HUES64 (cell line): Measurements from ENCODE around the gene GPR162.

Experiments used
- H3K27ac ChIP-seq: 2 replicates; pipeline ENCODE4 v1.7.0; 2013; ENCODE audit warnings: low read depth, low read length, inconsistent platforms
- H3K27me3 ChIP-seq: 2 replicates; pipeline ENCODE4 v1.6.1; 2013; ENCODE audit warnings: mild to moderate bottlenecking, low read length; ENCODE audit not compliant: insufficient read depth
- H3K36me3 ChIP-seq: 2 replicates; pipeline ENCODE4 v1.6.1; 2013; ENCODE audit warnings: mild to moderate bottlenecking, low read length; ENCODE audit not compliant: insufficient read depth
- H3K4me1 ChIP-seq: 2 replicates; pipeline ENCODE4 v1.6.1; 2013; ENCODE audit warnings: mild to moderate bottlenecking, low read length, moderate library complexity; ENCODE audit not compliant: insufficient read depth
- H3K4me3 ChIP-seq: 2 replicates; pipeline ENCODE4 v1.5.1; 2013; ENCODE audit warnings: mild to moderate bottlenecking, low read length, moderate library complexity
- H3K9ac ChIP-seq: 2 replicates; pipeline ENCODE4 v1.6.1; 2013; ENCODE audit warnings: mild to moderate bottlenecking, low read depth, low read length
- H3K9me3 ChIP-seq: 2 replicates; pipeline ENCODE4 v1.6.1; 2013; ENCODE audit warnings: low read depth, low read length; ENCODE audit not compliant: insufficient read depth
- WGBS: fragments of 150-250, 120-280 bp; methylation state at CpG from one replicate; pipeline ENCODE4 v1.1.7; 2013; ENCODE audit warnings: missing lambda C conversion rate; 5-methylcytosine and 5-hydroxymethylcytosine counted together

GPR162 gene

GRCh38 chr12:6824085-6824775, 2.6 kb downstream of the GPR162 start:
- peaks cover 41% of the 10 kb centered on the region for H3K4me1 ChIP-seq
- H3K27me3 ChIP-seq, result peaks cover 35% of the 10 kb centered on the region
- no peak overlapping the region for H3K4me3 ChIP-seq
- H3K36me3 ChIP-seq, result no peaks in the 10 kb centered on the region
- no peak overlapping the region for H3K9ac ChIP-seq
- 90% methylated on average over 37 of the region's 37 CpGs for WGBS
- no peak overlapping the region for H3K27ac ChIP-seq
- no peaks in the 10 kb centered on the region for H3K9me3 ChIP-seq

GRCh38 chr12:6824901-6825381, 3.3 kb downstream of the GPR162 start:
- Histone ChIP-seq H3K9ac (no peak overlapping the region), H3K4me1 (peaks cover 38% of the 10 kb centered on the region)

DNA sequence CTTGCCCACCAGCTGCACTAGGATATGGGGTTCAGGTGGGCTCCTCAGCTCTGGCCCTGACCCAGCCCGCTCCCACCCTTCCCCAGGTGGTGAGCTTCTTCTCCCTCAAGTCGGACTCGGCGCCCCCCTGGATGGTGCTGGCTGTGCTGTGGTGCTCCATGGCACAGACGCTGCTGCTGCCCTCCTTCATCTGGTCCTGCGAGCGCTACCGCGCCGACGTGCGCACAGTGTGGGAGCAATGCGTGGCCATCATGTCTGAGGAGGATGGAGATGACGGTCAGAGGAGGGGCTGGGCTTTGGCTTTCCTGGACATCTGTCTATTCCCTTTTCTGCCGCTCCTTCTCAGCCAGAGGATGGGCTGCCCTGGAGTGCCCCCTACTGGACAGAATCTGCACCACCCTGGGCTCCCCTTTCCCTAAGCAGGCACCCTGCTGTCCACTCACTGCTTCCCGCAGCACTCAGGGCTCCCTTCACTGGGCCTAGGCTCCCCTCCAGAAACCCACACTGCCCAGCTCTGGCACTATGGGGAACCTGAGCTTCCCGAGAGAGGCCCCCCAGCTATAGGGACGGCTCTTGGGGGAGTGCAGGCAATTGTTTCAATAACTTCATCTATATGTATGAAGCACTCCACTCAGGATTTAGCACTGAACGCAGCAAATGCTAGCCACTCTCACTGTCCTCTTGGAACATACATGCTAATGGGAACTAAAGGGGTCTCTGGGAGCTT, 3.9 kb downstream of the GPR162 start:
- no peak overlapping the region for H3K27ac ChIP-seq
- H3K9ac ChIP-seq, result no peak overlapping the region
- 6% methylated on average over 18 of the region's 19 CpGs for WGBS
- peaks cover 8% of the 10 kb centered on the region for H3K36me3 ChIP-seq
- peak overlapping the region; percentile 42 for H3K4me3 ChIP-seq
- H3K27me3 ChIP-seq, result peaks cover 26% of the 10 kb centered on the region
- H3K4me1 ChIP-seq, result peaks cover 35% of the 10 kb centered on the region
- no peaks in the 10 kb centered on the region for H3K9me3 ChIP-seq

More at GRCh38 chr12:6824901-6825381, 3.3 kb downstream of the GPR162 start:
- WGBS, result 27% methylated on average over 12 of the region's 12 CpGs
- no peak overlapping the region for H3K27ac ChIP-seq
- H3K36me3 ChIP-seq, result peaks cover 2% of the 10 kb centered on the region; the same call in 1 of the 2 replicates
- peaks cover 29% of the 10 kb centered on the region for H3K27me3 ChIP-seq
- peak overlapping the region; percentile 42 for H3K4me3 ChIP-seq
- H3K9me3 ChIP-seq, result no peaks in the 10 kb centered on the region

DNA sequence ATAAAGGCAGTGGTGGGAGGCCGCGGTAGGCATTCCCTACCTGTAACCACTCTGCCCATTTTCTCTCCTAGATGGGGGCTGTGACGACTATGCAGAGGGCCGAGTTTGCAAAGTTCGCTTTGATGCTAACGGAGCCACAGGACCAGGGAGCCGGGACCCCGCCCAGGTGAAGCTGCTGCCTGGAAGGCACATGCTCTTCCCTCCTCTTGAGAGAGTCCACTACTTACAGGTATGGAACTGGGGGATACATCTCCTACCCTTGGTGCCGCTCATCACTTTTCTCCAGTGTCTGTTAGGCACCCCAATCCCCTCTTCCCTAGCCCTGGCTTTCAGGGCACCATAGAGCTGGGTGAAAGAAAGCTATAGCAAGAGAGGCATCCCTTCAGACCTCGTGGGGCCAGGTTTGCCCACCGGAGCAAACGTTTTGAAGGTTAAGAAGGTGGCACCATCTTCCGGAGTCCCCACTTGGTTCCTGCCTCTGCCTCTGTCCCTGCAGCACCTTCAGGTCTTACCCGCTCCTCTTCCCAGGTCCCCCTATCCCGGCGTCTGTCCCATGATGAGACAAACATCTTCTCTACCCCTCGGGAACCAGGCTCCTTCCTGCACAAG, 4.6 kb downstream of the GPR162 start:
- 63% methylated on average over 17 of the region's 17 CpGs for WGBS
- Histone ChIP-seq H3K36me3 (peaks cover 15% of the 10 kb centered on the region), H3K27ac (no peak overlapping the region), H3K9ac (no peak overlapping the region), H3K27me3 (peaks cover 26% of the 10 kb centered on the region), H3K4me3 (no peak overlapping the region), H3K9me3 (no peaks in the 10 kb centered on the region), H3K4me1 (peaks cover 28% of the 10 kb centered on the region)

DNA sequence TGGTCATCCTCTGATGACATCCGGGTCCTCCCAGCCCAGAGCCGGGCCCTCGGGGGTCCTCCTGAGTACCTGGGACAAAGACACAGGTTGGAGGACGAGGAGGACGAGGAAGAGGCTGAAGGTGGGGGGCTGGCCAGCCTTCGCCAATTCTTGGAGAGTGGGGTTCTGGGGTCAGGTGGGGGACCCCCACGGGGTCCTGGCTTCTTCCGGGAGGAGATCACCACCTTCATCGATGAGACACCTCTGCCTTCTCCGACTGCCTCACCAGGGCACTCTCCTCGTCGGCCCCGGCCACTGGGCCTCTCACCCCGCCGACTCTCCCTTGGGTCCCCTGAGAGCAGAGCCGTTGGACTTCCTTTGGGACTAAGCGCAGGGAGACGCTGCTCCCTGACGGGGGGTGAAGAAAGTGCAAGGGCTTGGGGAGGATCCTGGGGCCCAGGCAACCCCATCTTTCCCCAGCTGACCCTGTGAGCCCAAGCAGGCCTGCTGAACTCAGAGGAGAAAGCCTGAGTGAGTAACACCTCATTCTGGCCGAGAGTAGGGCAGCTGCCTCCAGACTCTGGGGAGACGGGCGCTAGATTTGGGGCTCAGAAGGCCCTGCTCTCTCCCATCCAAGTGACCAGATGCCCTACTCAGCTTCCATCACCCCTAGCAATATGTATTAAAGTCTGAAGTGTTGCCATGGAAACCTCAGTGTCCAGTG, 5.3 kb downstream of the GPR162 start:
- no peaks in the 10 kb centered on the region for H3K9me3 ChIP-seq
- 82% methylated on average over 22 of the region's 22 CpGs for whole genome bisulfite sequencing
- peaks cover 21% of the 10 kb centered on the region for H3K36me3 ChIP-seq
- peaks cover 25% of the 10 kb centered on the region for H3K27me3 ChIP-seq
- no peak overlapping the region; the same call in 1 of the 2 replicates for H3K9ac ChIP-seq
- H3K4me1 ChIP-seq, result peaks cover 27% of the 10 kb centered on the region
- no peak overlapping the region for H3K4me3 ChIP-seq
- peak overlapping the region; percentile 33 for H3K27ac ChIP-seq

DNA sequence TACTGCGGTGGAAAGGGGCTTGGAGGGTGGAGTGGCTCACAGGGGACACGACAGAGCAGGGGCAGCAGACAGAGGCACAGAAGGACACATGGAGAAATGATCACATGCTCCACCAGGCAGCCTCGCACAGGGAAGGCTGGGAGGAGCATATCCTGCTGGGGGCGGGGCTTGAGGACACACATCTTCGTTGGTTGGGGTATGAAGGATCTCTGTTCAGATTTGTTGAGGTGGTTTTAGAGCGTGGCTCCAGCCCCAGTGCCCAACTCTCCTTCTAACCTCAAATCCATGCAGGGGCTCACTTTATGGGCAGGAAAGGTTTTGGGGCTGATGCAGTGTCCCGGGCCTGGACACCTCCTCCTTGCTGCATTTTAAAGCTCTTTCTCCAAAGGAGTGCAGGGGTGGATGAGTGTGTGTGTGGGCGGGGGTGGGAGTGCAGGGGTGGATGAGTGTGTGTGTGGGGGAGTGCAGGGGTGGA, 5.9 kb downstream of the GPR162 start:
- peaks cover 26% of the 10 kb centered on the region for H3K36me3 ChIP-seq
- no peaks in the 10 kb centered on the region for H3K9me3 ChIP-seq
- peak overlapping the region; percentile 33 for H3K27ac ChIP-seq
- peaks cover 21% of the 10 kb centered on the region for H3K4me1 ChIP-seq
- peaks cover 20% of the 10 kb centered on the region for H3K27me3 ChIP-seq
- WGBS, result 7% methylated on average over 6 of the region's 8 CpGs
- no peak overlapping the region; the same call in 1 of the 2 replicates for H3K9ac ChIP-seq
- H3K4me3 ChIP-seq, result peak overlapping the region; percentile 28; the same call in 1 of the 2 replicates

GRCh38 chr12:6827982-6828780, 6.6 kb downstream of the GPR162 start, which contains the start of gene P3H3:
TSS of gene P3H3 (plus strand) at chr12:6828407. CDS start at chr12:6828441, 34 bp downstream.
- H3K4me1 ChIP-seq, result peaks cover 14% of the 10 kb centered on the region
- peaks cover 15% of the 10 kb centered on the region for H3K27me3 ChIP-seq
- H3K4me3 ChIP-seq, result peak within 1 kb of the TSS; percentile 97
- no peaks in the 10 kb centered on the region for H3K9me3 ChIP-seq
- H3K27ac ChIP-seq, result peak within 1 kb of the TSS; percentile 56
- WGBS, result 2% methylated on average over 59 of the region's 60 CpGs
- peak within 1 kb of the TSS; percentile 91 for H3K9ac ChIP-seq
- peaks cover 29% of the 10 kb centered on the region for H3K36me3 ChIP-seq

DNA sequence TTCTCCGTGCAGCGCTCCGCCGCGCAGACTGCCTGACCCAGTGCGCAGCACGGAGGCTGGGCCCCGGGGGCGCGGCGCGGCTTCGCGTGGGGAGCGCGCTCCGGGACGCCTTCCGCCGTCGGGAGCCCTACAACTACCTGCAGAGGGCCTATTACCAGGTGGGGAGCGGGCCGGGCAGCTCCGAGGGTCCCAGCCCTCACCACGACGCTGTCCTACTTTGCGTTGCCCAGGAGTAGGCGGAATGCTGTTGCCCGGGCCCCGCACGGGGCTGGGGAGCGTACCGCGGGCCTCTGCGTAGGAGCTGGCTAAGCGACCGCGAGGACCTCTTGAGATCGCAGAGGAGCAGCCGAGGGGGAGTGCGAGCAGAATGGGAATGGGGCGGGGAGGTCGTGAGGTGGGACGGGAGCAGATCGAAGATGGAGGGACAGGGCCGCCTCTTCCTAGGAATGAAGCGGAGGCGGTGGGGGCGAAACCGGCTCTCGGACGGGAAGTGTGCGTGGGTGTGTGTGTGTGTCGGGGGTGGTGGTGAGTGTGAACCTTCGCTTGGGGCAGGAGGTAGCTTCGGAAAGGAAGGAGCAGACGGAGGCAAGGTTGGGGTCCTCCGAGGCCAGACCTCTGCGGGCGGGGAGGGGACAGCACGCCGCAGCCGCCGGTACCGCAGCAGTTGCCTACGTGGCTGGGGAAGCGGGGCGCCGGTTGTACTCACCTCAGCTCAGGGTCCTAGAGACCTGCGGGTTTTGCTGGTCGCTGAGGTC, 7.3 kb downstream of the GPR162 start:
- peaks cover 13% of the 10 kb centered on the region for H3K27me3 ChIP-seq
- H3K9ac ChIP-seq, result peak overlapping the region; percentile 91

DNA sequence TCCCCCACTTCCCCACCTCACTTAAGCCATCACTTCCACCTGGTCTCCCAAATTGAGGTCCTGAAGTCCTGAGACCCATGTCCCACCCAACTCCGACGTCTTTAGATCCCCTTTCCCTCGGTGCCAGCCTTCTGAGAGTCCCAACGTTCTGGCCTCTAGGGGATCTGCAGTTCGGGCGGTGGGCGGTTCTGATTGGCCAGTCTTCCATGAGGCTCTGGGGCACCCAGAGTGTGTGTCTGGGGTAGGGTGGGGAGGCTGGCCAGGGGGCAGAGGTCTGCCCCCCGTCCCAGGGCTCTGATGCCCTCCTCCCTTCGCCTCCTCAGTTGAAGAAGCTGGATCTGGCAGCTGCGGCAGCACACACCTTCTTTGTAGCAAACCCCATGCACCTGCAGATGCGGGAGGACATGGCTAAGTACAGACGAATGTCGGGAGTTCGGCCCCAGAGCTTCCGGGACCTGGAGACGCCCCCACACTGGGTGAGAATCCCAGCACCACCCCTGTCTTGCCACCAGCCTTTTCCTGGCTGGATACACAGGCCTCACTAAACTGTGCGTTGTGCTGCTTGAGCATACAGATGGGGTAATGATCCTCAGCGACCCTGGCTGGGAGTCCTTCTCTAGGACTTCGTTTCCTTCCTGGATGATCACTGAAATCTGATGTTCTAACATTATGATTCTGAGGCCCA, 8.1 kb downstream of the GPR162 start:
- H3K27ac ChIP-seq, result peak overlapping the region; percentile 56; the same call in 1 of the 2 replicates

More for the DNA sequence above, 7.3 kb downstream of the GPR162 start:
- H3K4me1 ChIP-seq, result peaks cover 11% of the 10 kb centered on the region
- H3K27ac ChIP-seq, result peak overlapping the region; percentile 56
- H3K9me3 ChIP-seq, result no peaks in the 10 kb centered on the region
- H3K36me3 ChIP-seq, result peaks cover 37% of the 10 kb centered on the region
- H3K4me3 ChIP-seq, result peak overlapping the region; percentile 97
- WGBS, result under 1% methylated on average over 71 of the region's 71 CpGs

More for the DNA sequence above, 8.1 kb downstream of the GPR162 start:
- H3K9me3 ChIP-seq, result no peaks in the 10 kb centered on the region
- WGBS, result 31% methylated on average over 19 of the region's 19 CpGs
- H3K4me3 ChIP-seq, result peak overlapping the region; percentile 97
- H3K9ac ChIP-seq, result peak overlapping the region; percentile 91
- peaks cover 43% of the 10 kb centered on the region for H3K36me3 ChIP-seq
- peaks cover 8% of the 10 kb centered on the region for H3K27me3 ChIP-seq
- peaks cover 11% of the 10 kb centered on the region for H3K4me1 ChIP-seq
